Stimulated activated CD4-positive, alpha-beta T cell treated with anti-CD3 and anti-CD28 coated beads, Interleukin-1b, Interleukin-23, amount 100 ng/mL, for 48 hours (primary cell): Measurements from ENCODE around the gene RFPL2.
"Not testable (repeated sequence)": the region's sequence is repeated elsewhere in the genome, so short reads cannot be mapped to it uniquely, and the experiment has no call there.

ENCODE experiments used
- DNase-seq: peaks from one replicate; pipeline ENCODE4 v3.0.0-alpha.2; 2020

RFPL2 gene

DNA sequence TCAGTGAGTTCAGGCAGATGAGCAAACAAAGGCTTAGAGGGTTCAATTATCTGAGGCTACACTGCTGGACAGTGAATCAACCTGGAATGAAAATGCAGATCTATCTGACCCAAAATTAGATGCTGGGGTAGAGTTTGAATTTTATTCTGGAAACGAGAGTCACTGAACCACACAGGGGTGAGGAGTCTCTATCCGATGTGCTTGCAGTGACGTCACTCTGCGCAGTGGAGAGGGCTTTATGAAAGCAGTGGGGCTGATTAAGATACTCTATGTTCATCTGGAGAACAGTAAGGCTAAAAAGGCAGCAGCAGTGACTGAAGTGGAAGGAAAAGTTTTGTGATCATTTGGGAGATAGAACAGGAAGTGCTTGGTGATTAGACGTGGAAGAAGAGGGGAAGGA is 44.5 kb downstream of the RFPL2 start:
- DNase-seq: not testable (repeated sequence)

- no peak for DNase-seq
Observed at GRCh38 chr22:32158712-32159533, 46.0 kb downstream of the RFPL2 start, which contains the start of gene C22orf42. Gene C22orf42, minus strand, starts transcription at chr22:32159303. Its CDS starts 88 bp downstream, at chr22:32159215.

GRCh38 chr22:32157632-32158031 is 47.2 kb downstream of the RFPL2 start:
- DNase-seq: not testable (repeated sequence)

DNA sequence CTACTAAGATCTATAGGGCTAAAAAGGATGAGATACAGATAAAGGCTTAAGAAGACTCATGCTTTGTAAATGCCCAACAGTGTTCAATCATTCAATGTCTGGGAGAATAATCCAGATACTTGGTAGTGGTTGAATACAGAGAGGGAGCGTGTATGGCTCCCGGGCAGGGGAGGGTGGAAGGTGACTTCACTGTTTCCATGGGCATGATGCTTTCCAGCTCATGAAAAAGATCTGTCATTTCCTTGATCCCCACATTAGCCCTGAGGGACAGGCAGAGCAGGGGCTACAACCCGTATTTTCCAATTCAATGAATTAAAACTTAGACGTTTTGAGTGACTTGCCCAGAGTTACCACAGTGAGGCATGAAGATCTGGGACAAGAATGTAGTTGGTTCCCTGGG is 50.1 kb downstream of the RFPL2 start:
- not testable (repeated sequence) for DNase-seq

- not testable (repeated sequence) for DNase-seq
Observed at GRCh38 chr22:32151641-32152040, 53.2 kb downstream of the RFPL2 start.

GRCh38 chr22:32150647-32151046 is 54.2 kb downstream of the RFPL2 start:
- DNase-seq: not testable (repeated sequence)

DNA sequence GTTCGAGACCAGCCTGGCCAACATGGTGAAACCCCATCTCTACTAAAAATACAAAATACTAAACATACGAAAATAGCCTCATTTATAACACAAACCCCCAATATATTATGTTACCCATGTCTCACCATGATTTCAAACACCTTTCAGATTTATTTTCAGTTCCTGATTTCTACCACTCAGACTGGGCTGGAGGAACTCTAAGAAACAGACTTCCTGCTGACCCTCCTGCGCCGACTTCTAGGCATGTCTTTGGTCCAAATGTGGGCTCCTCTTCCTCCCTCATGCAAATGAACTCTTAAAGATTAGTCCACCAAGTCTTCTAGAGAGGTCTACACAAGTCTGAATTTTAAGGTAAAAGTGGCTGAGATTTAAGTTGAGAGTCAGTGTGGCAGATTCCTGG is 56.5 kb downstream of the RFPL2 start:
- DNase-seq: not testable (repeated sequence)

- not testable (repeated sequence) for DNase-seq
Observed at GRCh38 chr22:32147128-32147527, 57.7 kb downstream of the RFPL2 start.

DNA sequence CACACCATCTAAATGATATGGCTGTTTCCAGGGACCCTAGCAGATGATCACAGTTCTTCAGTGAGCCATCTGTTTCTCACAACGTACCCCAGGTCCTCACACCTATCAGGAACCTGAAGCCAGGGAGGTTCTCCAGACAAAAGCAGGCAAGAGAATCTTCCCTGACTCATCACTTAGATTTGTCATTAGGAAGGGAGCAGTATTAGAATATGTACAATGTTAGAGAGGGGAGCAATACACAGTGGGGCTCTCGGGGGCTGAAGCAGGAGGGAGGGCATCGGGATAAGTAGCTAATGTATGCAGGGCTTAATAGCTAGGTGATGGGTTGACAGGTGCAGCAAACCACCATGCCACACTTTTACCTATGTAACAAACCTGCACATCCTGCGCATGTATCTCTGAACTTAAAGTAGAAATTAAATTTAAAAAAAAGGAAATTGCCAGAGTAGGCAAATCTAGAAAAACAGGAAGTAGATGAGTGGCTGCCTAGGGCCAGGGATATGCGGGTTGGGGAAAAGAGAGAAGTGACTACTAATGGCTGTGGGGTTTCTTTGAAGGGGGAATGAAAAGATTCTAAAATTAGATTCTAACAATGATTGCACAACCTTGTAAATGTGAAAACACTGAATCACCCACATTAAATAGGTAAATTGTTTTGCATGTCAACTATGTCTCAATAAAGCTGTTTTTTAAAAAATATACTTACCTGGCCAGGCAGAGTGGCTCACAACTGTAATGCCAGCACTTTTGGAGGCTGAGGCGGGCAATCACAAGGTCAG is 60.2 kb downstream of the RFPL2 start:
- DNase-seq: no peak

DNA sequence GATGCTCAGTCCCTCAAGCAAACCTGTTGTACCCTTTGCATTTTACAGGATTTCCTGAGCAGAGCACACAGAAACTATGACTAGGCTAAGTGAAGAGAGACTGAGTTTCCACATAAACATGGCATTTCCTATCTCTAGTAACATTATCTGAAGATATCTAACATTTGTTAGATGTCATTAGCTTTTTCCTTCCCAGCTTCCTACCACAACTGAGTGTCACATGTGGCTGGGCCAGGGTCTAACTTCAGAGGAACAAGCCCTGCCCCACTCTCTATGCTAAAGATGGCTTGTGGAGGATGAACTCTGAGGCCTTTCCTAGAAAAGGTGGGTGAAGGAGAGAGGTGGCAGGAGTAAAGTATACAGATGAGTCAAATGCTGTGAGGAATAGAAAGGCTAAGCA is 62.3 kb downstream of the RFPL2 start:
- DNase-seq: no peak

DNA sequence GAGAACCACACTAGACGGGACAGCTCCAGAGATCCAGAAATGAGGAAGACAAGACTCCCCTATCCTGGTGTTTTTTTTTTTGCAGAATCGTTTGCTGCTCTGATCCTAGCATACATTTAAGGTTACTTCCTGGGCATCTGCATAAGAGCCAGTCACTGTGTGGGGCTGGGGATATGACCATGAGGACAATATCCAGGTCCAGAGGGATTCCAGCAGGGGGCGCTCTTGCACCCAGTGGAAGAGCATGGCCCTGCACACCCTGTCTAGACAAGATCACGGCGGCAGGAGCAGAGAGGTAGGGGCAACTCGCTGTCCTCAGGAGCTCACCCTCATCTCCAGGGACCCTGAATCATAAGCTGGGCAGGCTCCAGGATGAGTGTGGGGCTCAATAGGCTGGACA is 64.2 kb downstream of the RFPL2 start:
- DNase-seq: not testable (repeated sequence)
